Esophagus squamous epithelium (tissue), 5 donors: ENCODE measurements around the gene ITGA2B. TPM values are rescaled to one million over a fixed set of nuclear protein-coding genes. Genes with fewer than 3 reads are reported as not detected.
A peak's percentile ranks its signal among the peaks of the same experiment; 100 is the strongest.

Source experiments
- DNase-seq: peaks from one replicate; lab custom pipeline; 2025; lab: John Stamatoyannopoulos, UW
- H3K27ac ChIP-seq, 4 donors: fragments of 200-600 bp; sonication (generic); one replicate each; pipeline ENCODE4 v1.5.1; 2016 to 2019; ENCODE audit warnings: mild to moderate bottlenecking in 1 of 4
- H3K27me3 ChIP-seq, 4 donors: fragments of 200-600 bp; sonication (generic); 1 replicate in 3 of 4; 2 replicates in 1 of 4; pipeline versions ENCODE4 v1.5.1 to v1.6.0; 2017 to 2021; ENCODE audit warnings: antibody characterized with exemption in 1 of 4
- H3K36me3 ChIP-seq, 3 donors: fragments of 200-600 bp; sonication (generic); one replicate each; pipeline ENCODE4 v1.5.1; 2016 to 2019
- H3K4me1 ChIP-seq, 3 donors: fragments of 200-600 bp; sonication (generic); one replicate each; pipeline ENCODE4 v1.5.1; 2017 to 2019
- H3K4me3 ChIP-seq, 4 donors: fragments of 200-600 bp; sonication (generic); 1 replicate in 3 of 4; 2 replicates in 1 of 4; pipeline ENCODE4 v1.5.1; 2016 to 2019; ENCODE audit warnings: mild to moderate bottlenecking in 2 of 4, moderate library complexity in 1 of 4
- H3K9me3 ChIP-seq, 3 donors: fragments of 200-600 bp; sonication (generic); one replicate each; pipeline ENCODE4 v1.5.1; 2016 to 2019
- POLR2A ChIP-seq, 4 donors: fragments of 450-650 bp; IDR thresholded peaks; one replicate each; pipeline ENCODE4 v1.6.1; 2017; ENCODE audit warnings: antibody characterized with exemption in 4 of 4, mild to moderate bottlenecking in 4 of 4, moderate library complexity in 3 of 4
- WGBS, 2 donors: methylation state at CpG; one replicate each; pipeline ENCODE4 v1.1.5; 2018; 5-methylcytosine and 5-hydroxymethylcytosine counted together
- intact Hi-C: fragments of 100-400 bp; cut with DNase I; formaldehyde crosslinking; loops from one replicate; pipeline ENCODE4 v1.15.0; 2022
- total RNA-seq, 4 donors: library from RNA; depleted of rRNA; stranded (reverse); fragments of >200 nt; gene quantifications; one replicate each; pipeline ENCODE4 v1.1.0, GENCODE V29; 2016
- TF ChIP-seq, protein P1 (sequence below), 6 experiments: fragments of 450-650 bp in 4 of 6; fragments of 200-600 bp in 2 of 6; sonication (generic) in 2 of 6; IDR thresholded peaks; one replicate each; pipeline ENCODE4 v1.5.1; 2016 to 2019; ENCODE audit warnings: antibody characterized with exemption in 6 of 6, mild to moderate bottlenecking in 4 of 6, moderate library complexity in 4 of 6
- donor health status: DM: yes; HTN: yes; CAD: no.

ITGA2B gene
- total RNA-seq, 4 donors from 2014 or later: 0.26 to 0.76 (median 0.70) TPM; not detected in 1

DNA sequence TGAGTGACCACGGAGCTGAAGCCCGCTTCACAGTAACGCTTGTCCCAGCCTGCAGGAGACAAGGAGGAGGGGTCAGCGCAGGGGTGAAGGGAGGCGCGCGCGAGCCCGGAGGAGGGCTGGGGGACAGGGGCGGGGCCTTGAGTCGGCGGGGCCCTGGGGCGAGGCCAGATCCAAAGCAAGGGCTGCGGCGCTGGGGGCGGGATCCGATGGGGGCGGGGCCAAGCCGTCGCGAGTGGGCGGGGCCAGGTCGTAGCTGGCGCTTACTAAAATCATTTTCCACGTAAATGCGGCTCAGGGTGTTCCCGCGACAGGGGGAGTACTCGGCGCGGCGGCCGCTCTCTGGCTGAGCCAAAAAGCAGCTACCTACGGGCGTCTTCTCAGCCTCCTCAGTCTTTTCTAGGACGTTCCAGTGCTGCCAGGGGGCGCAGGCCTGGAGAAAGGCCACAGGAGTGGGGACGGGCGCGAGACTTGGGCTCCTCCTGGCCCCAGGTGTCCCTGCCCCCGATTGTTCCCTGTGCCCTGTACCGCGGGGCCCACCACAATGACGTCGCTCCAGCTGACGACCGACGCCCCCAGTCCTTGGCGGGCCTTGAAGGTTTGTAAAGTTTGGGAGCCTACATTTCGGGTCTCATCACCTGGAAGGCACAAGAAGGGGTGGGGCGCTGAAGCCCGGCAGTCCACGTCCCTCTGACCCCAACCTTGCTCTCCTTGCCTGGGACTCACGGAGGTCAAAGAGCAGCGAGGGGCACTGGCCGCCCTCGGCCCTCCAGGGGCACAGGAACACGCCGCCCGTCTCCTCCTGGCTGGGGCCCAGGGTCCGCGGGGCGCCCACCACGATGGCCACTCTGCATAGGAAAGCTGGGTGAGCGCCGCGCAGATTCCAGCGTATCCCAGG is 3.9 kb downstream of the ITGA2B start:
- H3K27me3 ChIP-seq: peaks cover 0 to 23% (median 0%) of the 10 kb centered on the region in 4 donors
- TF ChIP-seq POLR2A (IDR thresholded peaks at IDR 0.05): peak in 1 of 4 donors; percentile 37
- TF ChIP-seq, protein P1, sequence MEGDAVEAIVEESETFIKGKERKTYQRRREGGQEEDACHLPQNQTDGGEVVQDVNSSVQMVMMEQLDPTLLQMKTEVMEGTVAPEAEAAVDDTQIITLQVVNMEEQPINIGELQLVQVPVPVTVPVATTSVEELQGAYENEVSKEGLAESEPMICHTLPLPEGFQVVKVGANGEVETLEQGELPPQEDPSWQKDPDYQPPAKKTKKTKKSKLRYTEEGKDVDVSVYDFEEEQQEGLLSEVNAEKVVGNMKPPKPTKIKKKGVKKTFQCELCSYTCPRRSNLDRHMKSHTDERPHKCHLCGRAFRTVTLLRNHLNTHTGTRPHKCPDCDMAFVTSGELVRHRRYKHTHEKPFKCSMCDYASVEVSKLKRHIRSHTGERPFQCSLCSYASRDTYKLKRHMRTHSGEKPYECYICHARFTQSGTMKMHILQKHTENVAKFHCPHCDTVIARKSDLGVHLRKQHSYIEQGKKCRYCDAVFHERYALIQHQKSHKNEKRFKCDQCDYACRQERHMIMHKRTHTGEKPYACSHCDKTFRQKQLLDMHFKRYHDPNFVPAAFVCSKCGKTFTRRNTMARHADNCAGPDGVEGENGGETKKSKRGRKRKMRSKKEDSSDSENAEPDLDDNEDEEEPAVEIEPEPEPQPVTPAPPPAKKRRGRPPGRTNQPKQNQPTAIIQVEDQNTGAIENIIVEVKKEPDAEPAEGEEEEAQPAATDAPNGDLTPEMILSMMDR (IDR thresholded peaks at IDR 0.05): peak in 1 of 6 experiments; percentile 26
- H3K4me3 ChIP-seq: peak overlapping the region; percentile 32 to 66 (median 60)
- DNase-seq: no peak
- peak overlapping the region in 2 of 4 donors; percentile 2 to 61 for H3K27ac ChIP-seq
- no peaks in the 10 kb centered on the region for H3K36me3 ChIP-seq
- intact Hi-C loops: no loop called here
- no peaks in the 10 kb centered on the region for H3K9me3 ChIP-seq
- H3K4me1 ChIP-seq: peaks cover 7 to 20% (median 15%) of the 10 kb centered on the region in 3 donors
- WGBS, 2 donors: 8 to 12% methylated on average over 7 to 10 of the region's 68 CpGs

- TF ChIP-seq, protein P1 (IDR thresholded peaks at IDR 0.05): no peak
- no peak for TF ChIP-seq POLR2A (IDR thresholded peaks at IDR 0.05)
- WGBS, 2 donors: 13 to 25% methylated on average over 17 to 19 of the region's 26 CpGs
- peaks cover 0 to 23% (median 0%) of the 10 kb centered on the region in 4 donors for H3K27me3 ChIP-seq
- peaks cover 7 to 20% (median 15%) of the 10 kb centered on the region in 3 donors for H3K4me1 ChIP-seq
- intact Hi-C loops: no loop called here
- H3K4me3 ChIP-seq: peak overlapping the region; percentile 32 to 66 (median 60)
- peak overlapping the region in 2 of 4 donors; percentile 2 to 28 for H3K27ac ChIP-seq
- no peaks in the 10 kb centered on the region for H3K36me3 ChIP-seq
- no peak for DNase-seq
- H3K9me3 ChIP-seq: no peaks in the 10 kb centered on the region
Observed at GRCh38 chr17:44384823-44385286, 4.6 kb downstream of the ITGA2B start.

GRCh38 chr17:44384281-44384822 is 5.1 kb downstream of the ITGA2B start:
- H3K27ac ChIP-seq: no peak overlapping the region
- H3K4me1 ChIP-seq: peaks cover 7 to 20% (median 15%) of the 10 kb centered on the region in 3 donors
- peak overlapping the region in 2 of 4 donors; percentile 56 to 65 for H3K4me3 ChIP-seq
- H3K27me3 ChIP-seq: peaks cover 0 to 23% (median 0%) of the 10 kb centered on the region in 4 donors
- 52 to 66% methylated on average over 9 to 19 of the region's 29 CpGs for WGBS, 2 donors
- no peaks in the 10 kb centered on the region for H3K36me3 ChIP-seq
- TF ChIP-seq POLR2A (IDR thresholded peaks at IDR 0.05): no peak
- TF ChIP-seq, protein P1 (IDR thresholded peaks at IDR 0.05): no peak
- no peak for DNase-seq
- no peaks in the 10 kb centered on the region for H3K9me3 ChIP-seq
- intact Hi-C loops: no loop called here

- no peaks in the 10 kb centered on the region for H3K9me3 ChIP-seq
- WGBS, 2 donors: 80 to 97% methylated on average over 4 to 13 of the region's 16 CpGs
- H3K27ac ChIP-seq: no peak overlapping the region
- TF ChIP-seq, protein P1 (IDR thresholded peaks at IDR 0.05): no peak
- TF ChIP-seq POLR2A (IDR thresholded peaks at IDR 0.05): no peak
- H3K36me3 ChIP-seq: no peaks in the 10 kb centered on the region
- DNase-seq: no peak
- H3K4me3 ChIP-seq: no peak overlapping the region
- peaks cover 0 to 23% (median 0%) of the 10 kb centered on the region in 4 donors for H3K27me3 ChIP-seq
- intact Hi-C loops: no loop called here
- H3K4me1 ChIP-seq: peaks cover 7 to 20% (median 15%) of the 10 kb centered on the region in 3 donors
Observed at GRCh38 chr17:44383861-44384260, 5.6 kb downstream of the ITGA2B start.
